Measurements from ENCODE around the gene HIVEP3. TPM values are rescaled to one million over a fixed set of nuclear protein-coding genes. Genes with fewer than 3 reads are reported as not detected.

Gene HIVEP3
- total RNA-seq, 1 experiment from 2014 or later, result 11.0 TPM

DNA sequence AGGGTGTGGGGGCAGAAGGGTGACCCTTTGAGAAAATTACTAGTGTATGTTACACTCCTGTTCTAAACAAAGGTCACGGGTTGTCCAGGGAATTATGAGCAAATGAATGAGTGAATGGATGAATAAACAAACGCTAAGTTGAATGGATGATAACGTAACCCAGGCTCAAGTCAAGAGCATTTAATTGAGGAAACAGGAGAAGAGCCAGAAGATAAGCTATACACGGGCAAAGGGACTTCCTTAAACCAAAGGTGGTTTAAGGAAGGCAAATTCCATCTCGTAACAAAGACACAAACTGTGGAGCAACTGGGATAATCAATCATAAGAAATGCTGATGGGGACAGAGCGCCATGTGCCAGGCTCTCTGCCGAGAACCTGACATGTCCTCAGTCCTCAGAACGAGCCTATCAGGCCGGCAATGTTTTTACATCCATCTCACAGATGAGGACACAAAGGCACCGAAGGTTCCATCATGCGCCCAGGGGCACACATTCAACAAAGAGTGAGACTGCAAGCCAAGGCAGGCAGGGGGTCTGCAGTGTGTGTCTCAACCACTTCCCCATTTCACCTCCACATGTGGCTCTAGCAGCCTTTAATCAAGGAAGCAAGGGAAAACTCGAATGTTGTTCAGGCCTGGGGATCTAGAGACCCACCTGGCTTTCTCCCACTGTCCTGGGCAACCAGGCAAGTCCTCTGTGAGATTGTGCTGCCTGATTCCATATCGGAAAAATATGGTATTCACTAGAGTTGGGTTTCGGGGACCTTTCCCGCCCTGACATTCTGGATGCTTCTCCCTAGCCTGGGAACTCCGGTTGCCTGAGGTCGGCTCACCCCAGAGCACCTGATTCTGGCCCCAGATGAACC lies 307.4 kb downstream of the HIVEP3 start:
- TF ChIP-seq, protein P1, sequence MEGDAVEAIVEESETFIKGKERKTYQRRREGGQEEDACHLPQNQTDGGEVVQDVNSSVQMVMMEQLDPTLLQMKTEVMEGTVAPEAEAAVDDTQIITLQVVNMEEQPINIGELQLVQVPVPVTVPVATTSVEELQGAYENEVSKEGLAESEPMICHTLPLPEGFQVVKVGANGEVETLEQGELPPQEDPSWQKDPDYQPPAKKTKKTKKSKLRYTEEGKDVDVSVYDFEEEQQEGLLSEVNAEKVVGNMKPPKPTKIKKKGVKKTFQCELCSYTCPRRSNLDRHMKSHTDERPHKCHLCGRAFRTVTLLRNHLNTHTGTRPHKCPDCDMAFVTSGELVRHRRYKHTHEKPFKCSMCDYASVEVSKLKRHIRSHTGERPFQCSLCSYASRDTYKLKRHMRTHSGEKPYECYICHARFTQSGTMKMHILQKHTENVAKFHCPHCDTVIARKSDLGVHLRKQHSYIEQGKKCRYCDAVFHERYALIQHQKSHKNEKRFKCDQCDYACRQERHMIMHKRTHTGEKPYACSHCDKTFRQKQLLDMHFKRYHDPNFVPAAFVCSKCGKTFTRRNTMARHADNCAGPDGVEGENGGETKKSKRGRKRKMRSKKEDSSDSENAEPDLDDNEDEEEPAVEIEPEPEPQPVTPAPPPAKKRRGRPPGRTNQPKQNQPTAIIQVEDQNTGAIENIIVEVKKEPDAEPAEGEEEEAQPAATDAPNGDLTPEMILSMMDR (conservative IDR thresholded peaks at IDR 0.05), result no peak
- TF ChIP-seq EZH2 (IDR thresholded peaks at IDR 0.05; ENCODE audit: low read depth), result no peak
- no peak overlapping the region for H3K4me3 ChIP-seq
- H4K20me1 ChIP-seq (ENCODE audit: insufficient read depth), result no peaks in the 10 kb centered on the region
- no peak overlapping the region for H3K4me2 ChIP-seq
- H3K79me2 ChIP-seq (ENCODE audit: low read depth), result no peaks in the 10 kb centered on the region
- H3K9me2 ChIP-seq (ENCODE audit: insufficient read depth), result no peaks in the 10 kb centered on the region
- H3K36me3 ChIP-seq (ENCODE audit: low read depth), result no peaks in the 10 kb centered on the region
- no peak for DNase-seq
- CTCF ChIA-PET, result no interaction called here
- H3K27ac ChIP-seq, result no peak overlapping the region
- no peaks in the 10 kb centered on the region for H3K4me1 ChIP-seq (replicated peaks; ENCODE audit: insufficient read depth)
- H3K27me3 ChIP-seq (ENCODE audit: insufficient read depth, low read depth), result no peaks in the 10 kb centered on the region
- BruUV-seq (replicated peaks), result no TSS peak
- H3K9me3 ChIP-seq (ENCODE audit: insufficient read depth, low read depth), result no peaks in the 10 kb centered on the region
- POLR2A ChIA-PET (ENCODE audit: unreplicated experiment), result interaction anchor here (0.6 kb wide), 1 partner anchor 283 kb away, joined by 6 read pairs; no protein-coding TSS in a partner anchor
- H2AFZ ChIP-seq, result no peak overlapping the region
- H3F3A ChIP-seq (ENCODE audit: insufficient read depth, low read depth), result no peaks in the 10 kb centered on the region
- intact Hi-C loops (cut with micrococcal nuclease; ENCODE audit: unreplicated experiment), result no loop called here

DNA sequence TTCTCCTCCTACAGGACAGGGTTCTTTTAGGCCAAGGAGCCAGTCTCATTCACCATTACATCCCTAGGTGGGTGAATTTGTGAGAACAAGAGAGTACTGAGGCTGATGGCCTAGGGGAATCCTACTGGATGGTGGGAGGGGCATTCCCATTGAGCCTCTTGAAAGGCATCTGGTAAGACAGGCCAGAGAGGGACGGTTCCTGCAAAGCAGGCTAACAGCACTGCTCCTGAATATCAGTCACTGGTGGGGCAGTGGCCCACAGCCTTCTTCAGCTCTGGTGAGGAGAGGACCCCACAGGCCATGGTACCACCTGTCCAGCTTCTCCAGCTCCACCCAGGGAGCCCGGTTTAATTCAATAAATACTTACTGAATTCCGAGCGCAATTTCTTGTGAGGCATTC lies 308.4 kb downstream of the HIVEP3 start:
- no peaks in the 10 kb centered on the region for H3K4me1 ChIP-seq (replicated peaks; ENCODE audit: insufficient read depth)
- H3K4me2 ChIP-seq, result no peak overlapping the region
- no peaks in the 10 kb centered on the region for H3K36me3 ChIP-seq (ENCODE audit: low read depth)
- H4K20me1 ChIP-seq (ENCODE audit: insufficient read depth), result no peaks in the 10 kb centered on the region
- H3K9me2 ChIP-seq (ENCODE audit: insufficient read depth), result no peaks in the 10 kb centered on the region
- intact Hi-C loops (cut with micrococcal nuclease; ENCODE audit: unreplicated experiment), result no loop called here
- no peaks in the 10 kb centered on the region for H3F3A ChIP-seq (ENCODE audit: insufficient read depth, low read depth)
- H3K79me2 ChIP-seq (ENCODE audit: low read depth), result no peaks in the 10 kb centered on the region
- POLR2A ChIA-PET (ENCODE audit: unreplicated experiment), result no interaction called here
- TF ChIP-seq EZH2 (IDR thresholded peaks at IDR 0.05; ENCODE audit: low read depth), result no peak
- TF ChIP-seq, protein P1 (conservative IDR thresholded peaks at IDR 0.05), result no peak
- H2AFZ ChIP-seq, result no peak overlapping the region
- no TSS peak for BruUV-seq (replicated peaks)
- H3K4me3 ChIP-seq, result no peak overlapping the region
- CTCF ChIA-PET, result no interaction called here
- no peak overlapping the region for H3K27ac ChIP-seq
- no peaks in the 10 kb centered on the region for H3K9me3 ChIP-seq (ENCODE audit: insufficient read depth, low read depth)
- no peak for DNase-seq
- no peaks in the 10 kb centered on the region for H3K27me3 ChIP-seq (ENCODE audit: insufficient read depth, low read depth)

DNA sequence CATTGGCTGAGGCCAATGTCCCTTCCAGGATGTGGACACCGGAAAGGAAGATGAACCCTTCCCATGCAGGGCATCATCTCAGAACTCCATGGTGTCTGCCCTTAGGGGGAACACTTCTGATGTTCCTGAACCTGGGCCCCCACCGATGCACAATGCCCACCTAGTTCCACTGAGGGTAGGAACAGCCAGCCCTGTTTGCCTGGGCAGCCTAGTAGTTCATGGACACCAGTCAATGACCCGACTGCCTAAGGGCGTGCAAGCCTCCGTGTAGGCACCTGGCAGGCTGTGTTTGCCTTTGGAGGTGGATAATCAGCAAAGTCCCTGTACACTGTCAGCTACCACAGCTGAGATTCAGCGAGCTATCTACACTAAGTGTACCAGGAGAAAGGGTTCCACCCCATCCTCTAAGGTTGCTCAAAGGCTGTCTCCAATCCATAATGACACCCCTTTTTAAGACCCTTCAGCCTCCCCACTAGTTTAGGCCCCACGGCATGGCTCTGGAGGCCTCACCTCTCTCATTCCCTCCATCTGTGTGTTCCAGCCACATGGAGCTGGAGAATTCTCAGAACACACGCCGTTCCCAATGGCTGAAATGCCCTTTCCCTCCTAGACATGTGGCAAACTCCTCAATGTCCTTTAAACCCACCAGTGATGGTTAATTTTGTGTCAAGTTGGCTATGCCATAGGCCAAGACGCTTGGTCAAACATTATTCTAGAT lies 309.4 kb downstream of the HIVEP3 start:
- TF ChIP-seq, protein P1 (conservative IDR thresholded peaks at IDR 0.05), result no peak
- no peak for TF ChIP-seq EZH2 (IDR thresholded peaks at IDR 0.05; ENCODE audit: low read depth)
- no peak overlapping the region for H3K4me3 ChIP-seq
- H3K27ac ChIP-seq, result no peak overlapping the region
- ChIA-PET POLR2A (ENCODE audit: unreplicated experiment) (no interaction called here), CTCF (no interaction called here)
- no peaks in the 10 kb centered on the region for H3K9me2 ChIP-seq (ENCODE audit: insufficient read depth)
- H4K20me1 ChIP-seq (ENCODE audit: insufficient read depth), result no peaks in the 10 kb centered on the region
- intact Hi-C loops (cut with micrococcal nuclease; ENCODE audit: unreplicated experiment), result no loop called here
- no peak for DNase-seq
- H3K79me2 ChIP-seq (ENCODE audit: low read depth), result no peaks in the 10 kb centered on the region
- H3K36me3 ChIP-seq (ENCODE audit: low read depth), result no peaks in the 10 kb centered on the region
- no peak overlapping the region for H2AFZ ChIP-seq
- no peaks in the 10 kb centered on the region for H3K9me3 ChIP-seq (ENCODE audit: insufficient read depth, low read depth)
- no peaks in the 10 kb centered on the region for H3K4me1 ChIP-seq (replicated peaks; ENCODE audit: insufficient read depth)
- no peaks in the 10 kb centered on the region for H3F3A ChIP-seq (ENCODE audit: insufficient read depth, low read depth)
- BruUV-seq (replicated peaks), result no TSS peak
- no peak overlapping the region for H3K4me2 ChIP-seq
- H3K27me3 ChIP-seq (ENCODE audit: insufficient read depth, low read depth), result no peaks in the 10 kb centered on the region
